Stimulated activated CD8-positive, alpha-beta memory T cell treated with anti-CD3 and anti-CD28 coated beads, Interleukin-7, amount 100 ng/mL, for 1 hour (primary cell): Measurements from ENCODE around the gene LACTBL1.

Experiments used
- DNase-seq, 2 donors: peaks; one replicate each; pipeline ENCODE4 v3.0.0-alpha.2; 2020; ENCODE audit warnings: low read depth in 2 of 2

The LACTBL1 gene

GRCh38 chr1:22944346-22945055, 28.2 kb downstream of the LACTBL1 start:
- no peak for DNase-seq

GRCh38 chr1:22941257-22941656, 31.4 kb downstream of the LACTBL1 start:
- DNase-seq: no peak

DNA sequence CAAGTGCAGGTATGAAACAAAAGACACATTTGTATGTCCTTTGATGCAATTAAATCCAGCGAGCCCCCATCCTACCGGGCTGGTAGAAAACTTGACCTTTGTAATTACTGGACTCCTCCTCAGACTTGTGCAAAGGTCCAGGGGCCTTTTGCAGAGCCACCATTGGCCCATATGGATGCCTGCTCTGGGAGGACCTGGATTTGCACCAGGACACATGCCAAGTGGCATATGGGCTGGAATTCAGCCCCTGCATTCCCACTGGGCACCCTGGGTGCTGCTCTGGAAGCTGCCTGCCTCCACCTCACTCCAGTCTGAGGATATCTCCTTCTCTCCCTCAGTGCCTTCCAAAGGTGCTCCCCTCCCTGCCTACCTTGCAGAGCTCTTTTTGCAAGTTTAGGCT, 36.0 kb downstream of the LACTBL1 start:
- no peak for DNase-seq

- DNase-seq: no peak
Measured at GRCh38 chr1:22935433-22935832, 37.2 kb downstream of the LACTBL1 start.

DNA sequence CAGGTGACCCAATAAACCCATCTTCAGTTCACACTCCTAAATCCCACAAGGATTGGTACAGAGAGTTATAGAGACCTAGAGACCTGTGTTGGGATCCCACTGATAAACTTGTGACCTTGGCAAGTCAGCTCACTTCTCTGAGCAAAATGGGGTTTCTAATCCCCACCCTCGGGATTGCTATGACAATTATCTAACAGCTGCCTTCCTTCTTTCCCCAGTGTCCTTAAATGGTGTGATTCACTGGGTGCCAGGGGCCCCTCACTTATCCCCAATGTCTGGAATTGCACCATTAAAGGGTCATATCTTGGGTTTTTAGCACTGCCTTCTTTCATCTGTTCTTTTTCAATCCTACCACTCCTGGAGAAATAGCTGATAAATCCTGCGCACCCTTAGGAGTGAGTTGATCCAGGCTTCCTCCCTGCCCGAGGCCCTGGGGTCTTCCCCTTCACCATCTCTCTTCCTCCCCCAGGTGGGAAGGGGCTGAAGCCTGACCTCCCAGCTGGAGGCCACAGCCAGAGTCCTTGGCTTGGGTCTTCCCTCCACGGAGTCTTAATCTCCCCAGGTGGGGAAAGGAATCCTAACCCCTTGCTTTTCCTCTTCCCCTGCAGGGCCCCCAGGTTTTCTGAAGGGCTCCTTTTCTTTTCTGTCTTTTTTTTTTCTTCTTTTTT, 39.7 kb downstream of the LACTBL1 start:
- no peak for DNase-seq

- DNase-seq: no peak
Measured at GRCh38 chr1:22930240-22930912, 42.3 kb downstream of the LACTBL1 start.

- DNase-seq: no peak
Measured at GRCh38 chr1:22925111-22925510, 47.6 kb downstream of the LACTBL1 start.

DNA sequence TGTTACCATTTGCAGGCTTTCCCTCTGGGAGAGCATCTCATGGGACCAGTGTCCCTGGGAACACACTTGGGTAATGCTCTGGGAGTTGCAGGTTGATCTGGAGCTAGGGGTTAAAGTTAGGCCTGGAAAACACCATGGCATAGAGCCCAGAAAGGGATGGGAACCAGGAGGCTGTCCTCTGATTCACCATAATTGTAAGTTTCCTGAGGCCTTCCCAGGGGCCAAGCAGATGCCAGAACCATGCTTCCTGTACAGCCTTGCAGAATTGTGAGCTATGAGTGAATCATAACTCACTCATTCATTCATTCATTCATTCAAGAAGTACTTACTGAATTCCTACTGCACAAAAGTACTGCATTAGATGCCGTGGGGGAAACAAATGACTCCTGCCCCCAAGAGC, 50.0 kb downstream of the LACTBL1 start:
- no peak for DNase-seq

- DNase-seq: no peak
Measured at GRCh38 chr1:22921452-22922126, 51.1 kb downstream of the LACTBL1 start.

DNA sequence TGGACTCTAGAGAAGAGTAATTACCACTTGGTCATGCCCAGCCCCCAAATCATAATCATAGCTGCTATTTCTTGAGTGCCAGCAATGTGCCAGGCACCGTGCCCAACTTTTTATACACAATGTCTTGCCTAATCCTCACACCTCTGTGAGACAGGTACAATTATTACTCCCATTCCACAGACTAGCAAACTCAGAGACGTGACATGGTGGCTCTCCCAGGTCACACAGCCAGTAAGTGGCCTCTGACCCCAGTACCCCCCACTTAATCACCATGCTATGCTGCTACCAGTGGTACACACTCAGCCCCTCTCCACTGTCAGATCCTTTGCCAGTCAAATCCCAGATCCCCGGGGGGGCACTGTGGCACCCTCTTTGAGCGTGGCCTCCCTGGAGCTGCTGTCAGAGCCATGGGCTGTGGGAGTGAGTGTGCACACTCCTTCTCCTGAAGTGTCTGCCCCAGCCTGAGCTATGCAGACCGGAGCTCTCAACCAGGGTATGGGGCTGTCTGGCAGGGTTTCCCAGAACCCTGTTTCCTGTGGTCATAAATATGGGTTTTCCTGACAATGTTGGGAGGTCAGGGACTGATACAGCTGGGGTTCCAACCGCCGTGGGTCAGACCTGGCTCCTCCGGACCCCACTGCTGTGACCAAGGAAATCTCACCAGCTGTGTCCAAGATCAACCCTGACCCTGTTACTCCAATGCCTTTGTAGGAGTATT, 51.8 kb downstream of the LACTBL1 start:
- no peak for DNase-seq

DNA sequence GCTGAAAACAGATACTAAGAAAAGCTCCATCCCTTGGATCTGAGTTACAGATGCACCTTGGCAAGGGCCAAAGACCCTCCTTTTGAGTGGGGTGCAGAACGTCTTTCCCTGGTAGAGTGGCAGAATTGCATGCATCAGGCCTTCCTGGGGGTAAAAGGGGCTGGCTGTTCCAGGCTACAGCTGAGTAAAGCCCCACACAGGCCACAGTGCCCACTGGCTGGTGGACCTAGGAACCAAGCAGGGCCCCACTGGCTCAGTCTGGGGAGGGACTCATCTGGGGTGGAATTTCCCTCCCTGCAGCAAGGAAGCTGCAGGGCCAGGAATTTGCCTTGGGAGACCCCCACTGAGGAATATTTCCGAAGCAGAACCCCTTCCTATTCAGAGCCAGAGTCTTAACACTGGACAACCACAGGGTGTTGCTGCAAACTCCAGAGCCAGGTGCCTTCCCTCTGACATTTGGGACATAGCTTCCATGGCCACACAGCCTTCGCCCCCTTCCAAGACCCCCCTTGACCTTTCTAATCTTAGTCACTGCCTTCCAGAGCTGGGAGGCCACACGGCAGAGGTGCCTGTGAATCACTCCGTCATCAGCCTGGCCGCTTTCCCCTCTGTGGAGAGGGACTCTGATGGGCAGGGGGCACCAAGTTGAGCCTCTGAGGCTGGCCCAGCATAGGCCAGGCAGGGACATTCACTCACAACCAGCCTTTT, 52.5 kb downstream of the LACTBL1 start:
- no peak for DNase-seq

- DNase-seq: no peak
Measured at GRCh38 chr1:22919341-22920025, 53.2 kb downstream of the LACTBL1 start.

- no peak for DNase-seq
Measured at GRCh38 chr1:22918644-22919043, 54.0 kb downstream of the LACTBL1 start.

DNA sequence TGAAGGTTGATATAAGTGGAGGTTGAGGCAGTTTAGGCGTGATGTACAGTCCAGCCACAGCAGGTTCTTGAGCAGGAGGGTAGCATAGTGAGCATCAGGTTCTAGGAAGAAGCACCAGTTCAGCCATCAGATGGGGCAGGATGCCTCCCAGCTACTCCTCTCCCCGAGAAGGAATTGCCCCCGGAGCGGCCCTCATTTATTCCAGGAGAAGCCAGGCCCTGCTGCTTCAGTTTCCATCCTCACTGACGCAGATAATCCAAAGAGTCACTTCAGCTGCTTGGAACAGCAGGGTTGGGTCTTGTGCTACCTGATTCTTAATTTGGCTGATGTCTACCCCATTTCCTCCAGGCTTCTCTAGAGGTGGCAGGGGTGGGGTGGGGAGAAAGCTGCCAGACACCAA, 54.7 kb downstream of the LACTBL1 start:
- no peak for DNase-seq

- no peak for DNase-seq
Measured at GRCh38 chr1:22916471-22916820, 56.2 kb downstream of the LACTBL1 start.

GRCh38 chr1:22915816-22916470, 56.7 kb downstream of the LACTBL1 start:
- DNase-seq: no peak

DNA sequence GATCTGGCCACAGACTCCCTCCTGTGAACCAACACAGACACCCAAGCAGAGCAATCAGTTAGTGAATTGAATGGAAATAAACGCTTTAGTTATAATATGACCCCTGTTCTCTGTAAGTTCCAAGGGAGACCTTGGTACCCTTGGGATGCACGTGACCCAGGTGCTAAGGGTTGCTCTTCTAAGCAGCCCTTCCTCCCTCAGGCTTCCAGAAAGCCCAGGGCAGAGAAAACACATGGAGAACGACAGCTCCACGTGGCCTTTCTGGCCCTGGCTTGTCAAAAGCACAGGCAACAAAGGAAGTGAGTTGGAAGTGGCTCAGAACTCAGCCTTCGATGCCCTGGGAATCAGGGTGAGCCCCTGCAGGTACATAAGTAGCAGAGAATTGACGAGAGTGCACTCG, 57.4 kb downstream of the LACTBL1 start:
- no peak for DNase-seq

DNA sequence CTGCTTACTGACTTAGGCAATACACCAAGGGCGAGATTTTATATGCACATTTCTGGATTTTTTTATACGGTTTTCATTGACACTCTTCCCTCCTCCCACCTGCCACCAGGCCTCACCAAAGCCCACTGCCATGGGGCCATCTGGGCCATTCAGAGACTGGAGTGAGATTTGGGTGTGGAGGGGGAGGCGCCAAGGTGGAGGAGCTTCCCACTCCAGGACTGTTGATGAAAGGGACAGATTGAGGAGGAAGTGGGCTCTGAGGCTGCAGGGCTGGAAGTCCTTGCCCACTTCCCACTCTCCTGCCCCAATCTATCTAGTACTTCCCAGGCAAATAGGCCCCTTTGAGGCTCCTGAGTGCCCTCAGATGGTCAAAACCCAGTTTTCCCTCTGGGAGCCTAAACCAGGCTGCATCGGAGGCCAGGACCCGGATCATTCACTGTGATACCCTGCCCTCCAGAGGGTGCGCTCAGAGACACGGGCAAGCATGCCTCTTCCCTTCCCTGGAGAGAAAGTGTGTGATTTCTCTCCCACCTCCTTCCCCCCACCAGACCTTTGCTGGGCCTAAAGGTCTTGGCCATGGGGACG, 57.9 kb downstream of the LACTBL1 start:
- DNase-seq: no peak

GRCh38 chr1:22914156-22914555, 58.5 kb downstream of the LACTBL1 start:
- DNase-seq: no peak
